ENCODE data around the gene TMEM132A.
A peak's percentile ranks its signal among the peaks of the same experiment; 100 is the strongest.

Gene TMEM132A

DNA sequence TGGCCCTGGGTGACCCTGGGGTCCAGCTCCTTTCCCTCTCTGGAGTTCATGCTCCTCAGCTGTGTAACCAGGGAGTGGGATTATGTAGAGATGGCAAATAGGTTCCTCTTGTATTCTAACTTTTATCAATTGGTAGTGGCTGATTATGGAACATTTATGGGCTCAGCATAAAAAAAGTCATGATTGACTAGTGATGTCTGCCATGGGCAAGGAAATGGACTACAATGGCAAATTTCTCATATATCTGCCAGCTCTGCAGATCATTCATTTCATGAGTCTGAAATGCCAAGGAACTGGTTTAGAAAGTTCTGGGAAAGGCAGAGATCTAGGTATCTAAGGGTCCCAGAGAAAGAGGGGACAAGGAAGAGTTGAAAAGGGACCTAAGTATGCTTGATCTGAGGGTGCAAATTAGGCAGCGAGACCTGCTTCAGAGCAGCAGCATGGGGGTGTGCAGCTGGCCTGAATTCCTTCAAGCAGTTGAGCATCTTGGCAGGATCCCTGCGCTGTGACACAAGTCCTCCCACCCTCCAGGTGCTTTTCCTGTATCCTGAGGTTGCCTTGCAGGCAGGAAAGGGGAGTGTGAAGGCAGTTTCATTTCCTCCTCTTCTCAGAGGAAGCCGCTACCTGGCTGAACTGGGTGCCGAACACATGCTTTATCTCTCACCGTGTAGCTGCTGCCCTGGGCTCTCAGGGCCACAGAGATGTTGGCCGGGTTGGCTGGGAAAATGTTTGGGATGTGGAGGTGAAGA is 17.3 kb downstream of the TMEM132A start:
- DNase-seq = no peak

DNA sequence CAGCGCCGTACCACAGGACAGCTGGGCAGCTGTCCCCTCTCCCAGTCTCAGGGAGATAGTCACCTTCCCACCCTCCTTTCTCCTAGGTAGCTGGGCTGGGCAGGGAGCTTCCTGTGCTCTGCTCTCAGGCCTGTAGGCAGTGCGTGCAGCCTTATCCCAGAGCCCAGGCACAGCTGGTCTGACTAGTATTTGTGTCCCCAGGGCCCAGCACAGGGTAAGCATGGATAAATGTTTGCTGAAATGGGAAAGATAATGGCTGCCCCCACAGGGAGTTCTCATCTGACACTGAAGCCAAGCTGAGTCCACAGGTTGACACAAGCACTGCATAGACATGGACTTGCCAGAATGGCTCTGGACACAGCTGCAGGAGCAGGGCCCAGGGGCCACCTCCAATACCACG is 18.0 kb downstream of the TMEM132A start:
- peak; percentile 79 for DNase-seq

DNA sequence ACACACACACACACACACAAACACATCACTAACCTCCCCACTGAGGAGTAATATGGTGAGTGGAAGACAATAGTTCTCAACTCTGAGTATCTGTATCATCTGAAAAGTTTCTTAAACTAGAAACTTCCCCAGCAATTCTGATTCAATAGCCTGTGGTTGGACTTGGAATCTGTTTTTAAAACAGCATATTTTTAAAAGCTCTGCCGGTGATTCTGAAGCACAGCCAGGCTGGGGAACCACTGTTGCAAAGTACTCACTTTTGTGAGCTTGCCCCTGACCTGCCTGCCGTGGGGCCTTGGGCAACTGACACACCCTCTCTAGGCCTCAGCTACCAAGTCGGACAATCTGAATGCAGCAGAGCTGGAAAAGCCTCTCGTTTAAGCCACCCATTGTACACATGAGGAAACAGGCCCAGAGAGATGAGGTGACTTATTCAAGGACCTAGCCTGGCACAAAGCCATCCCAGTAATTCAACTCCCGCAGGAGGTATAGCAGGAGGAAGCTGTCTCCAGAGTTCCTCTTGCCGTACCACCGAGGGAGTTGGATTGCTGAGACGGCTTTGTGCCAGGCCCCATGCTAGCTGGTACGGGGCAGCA is 18.8 kb downstream of the TMEM132A start:
- DNase-seq = peak; percentile 91

GRCh38 chr11:60944490-60945294 is 20.4 kb downstream of the TMEM132A start:
- DNase-seq = no peak

DNA sequence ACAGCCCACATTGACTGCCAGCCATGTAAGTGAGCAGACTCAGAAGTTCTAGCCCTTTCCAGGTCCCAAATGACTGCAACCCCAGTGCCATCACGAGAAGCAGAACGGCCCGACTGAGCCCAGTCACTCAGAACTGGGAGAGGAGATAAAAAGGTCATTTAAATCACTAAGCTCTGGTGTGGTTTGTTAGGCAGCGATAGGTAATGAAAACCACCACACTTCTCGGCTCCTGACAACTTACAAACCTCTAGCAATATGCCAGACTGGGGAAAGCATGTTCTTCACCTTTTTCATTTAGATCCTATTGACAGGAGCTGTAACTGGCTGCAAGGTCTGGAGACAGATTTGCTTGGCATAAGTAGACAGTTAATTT is 21.0 kb downstream of the TMEM132A start:
- DNase-seq = no peak

- peak; percentile 75 for DNase-seq
These were observed 22.5 kb downstream of the TMEM132A start for GRCh38 chr11:60946601-60947264.

- no peak for DNase-seq
These were observed 23.4 kb downstream of the TMEM132A start for GRCh38 chr11:60947700-60948099.

DNA sequence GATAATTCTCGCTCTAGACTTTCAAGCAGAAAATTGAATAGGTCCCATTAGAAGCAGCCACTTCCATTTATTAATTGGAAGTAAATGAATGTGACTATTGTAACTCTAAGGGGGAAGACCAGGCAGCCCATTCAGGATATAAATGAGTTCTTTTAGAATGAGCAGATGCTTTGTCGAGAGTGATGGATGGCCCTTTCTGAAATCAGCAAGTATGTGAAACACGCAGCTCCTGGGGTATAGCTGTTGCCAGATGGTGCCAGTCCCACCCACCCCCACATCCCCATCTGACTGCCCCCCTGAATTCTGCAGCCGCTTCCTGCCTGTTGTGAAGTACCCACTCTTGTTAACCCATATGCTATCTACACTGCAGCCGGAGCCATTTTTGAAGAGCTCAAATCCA is 24.0 kb downstream of the TMEM132A start:
- no peak for DNase-seq

- no peak for DNase-seq
These were observed 25.8 kb downstream of the TMEM132A start for GRCh38 chr11:60950024-60950423.

DNA sequence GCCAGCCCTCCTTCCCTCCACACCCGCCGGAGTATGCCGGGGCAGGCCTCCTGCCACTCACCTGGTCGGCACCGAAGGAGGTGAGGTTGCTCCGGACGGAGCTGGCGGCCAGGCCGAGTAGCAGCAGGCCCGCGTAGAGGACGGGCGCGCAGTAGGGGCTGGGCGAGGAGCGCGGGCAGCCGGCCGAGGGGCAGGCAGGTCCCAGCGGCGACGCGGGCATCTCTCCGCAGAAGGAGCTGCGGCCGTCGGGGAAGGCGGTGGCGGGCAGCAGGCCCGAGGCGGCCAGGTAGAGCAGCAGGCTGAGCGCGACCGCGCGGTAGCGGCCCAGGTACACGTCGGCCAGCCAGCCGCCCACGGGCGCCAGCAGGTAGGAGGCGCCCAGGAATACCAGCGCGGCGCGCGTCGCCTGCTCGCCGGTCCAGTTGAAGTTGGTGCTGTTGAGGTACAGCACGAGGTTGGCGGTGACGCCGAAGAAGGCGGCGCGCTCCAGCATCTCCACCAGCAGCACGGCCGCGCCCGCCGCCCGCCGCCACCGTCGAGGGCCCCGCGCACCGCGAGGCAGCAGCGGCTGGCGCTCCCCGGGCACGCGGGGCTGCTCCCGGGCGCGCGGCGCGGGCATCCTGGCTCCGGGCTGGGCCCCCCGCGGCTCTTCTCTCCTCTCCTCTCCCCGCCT is 26.8 kb downstream of the TMEM132A start:
- DNase-seq = no peak

DNA sequence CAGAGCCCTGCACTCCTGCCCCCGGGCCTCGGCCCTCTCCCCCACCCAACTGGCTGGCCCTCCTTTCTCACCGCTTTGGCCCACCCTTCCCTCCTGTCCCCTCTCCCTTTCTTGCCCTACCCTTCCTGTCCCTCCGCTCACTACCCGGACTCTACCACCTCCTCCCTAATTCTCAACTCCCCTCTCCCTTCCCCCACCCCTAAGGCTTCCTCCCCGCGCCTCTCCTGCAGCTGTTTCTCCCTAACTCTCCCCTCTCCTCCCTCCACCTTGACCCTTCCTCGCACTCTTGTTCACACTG is 27.3 kb downstream of the TMEM132A start:
- DNase-seq = no peak

DNA sequence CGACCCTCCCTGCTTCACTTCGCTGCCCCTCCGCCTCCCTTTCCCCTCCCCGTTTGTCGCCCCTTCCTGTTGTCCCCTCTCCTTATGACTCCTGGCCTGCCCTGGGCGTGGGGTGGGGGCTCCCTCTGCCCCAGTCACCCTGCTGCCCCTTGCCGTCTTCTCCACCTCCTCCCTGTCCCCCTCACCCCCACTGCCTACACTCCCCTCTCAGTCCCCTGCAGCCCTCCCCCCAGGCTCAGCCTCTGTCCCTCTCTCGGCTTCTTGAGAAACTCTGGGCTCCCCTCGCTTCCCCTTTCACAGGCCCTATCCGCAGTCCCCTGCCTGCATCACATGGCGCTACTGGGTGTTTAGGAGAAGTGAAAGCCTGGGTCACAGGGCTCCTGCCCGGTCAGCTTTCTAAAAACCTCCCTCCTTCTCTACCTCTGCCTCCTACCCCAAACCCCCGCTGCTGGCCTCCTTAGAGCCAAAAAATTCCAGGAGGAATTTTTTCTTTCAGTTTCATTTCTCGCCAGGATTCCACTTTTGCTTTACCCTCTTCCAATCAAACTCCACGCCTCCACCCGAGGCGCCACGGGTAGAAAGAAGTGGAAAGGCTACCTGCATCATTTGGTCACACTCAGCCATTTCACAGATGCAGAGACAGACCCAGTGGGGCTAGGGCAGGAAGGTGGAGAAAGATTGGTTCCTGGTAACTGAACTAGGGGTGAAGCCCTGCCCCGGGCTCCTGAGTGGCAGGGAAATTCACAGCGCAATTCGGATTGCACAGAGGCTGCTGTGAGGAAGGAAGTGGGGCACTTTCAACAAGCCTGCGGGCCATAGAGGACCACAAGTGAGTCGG is 27.9 kb downstream of the TMEM132A start, which contains the start of gene SLC15A3:
SLC15A3 (minus strand) TSS at position 273 of the 838 bp plus-strand sequence. CDS start 625 bp downstream, outside the sequence.
- no peak for DNase-seq

GRCh38 chr11:60952742-60953170 is 28.5 kb downstream of the TMEM132A start:
- no peak for DNase-seq

GRCh38 chr11:60953781-60954180 is 29.5 kb downstream of the TMEM132A start:
- DNase-seq = no peak

DNA sequence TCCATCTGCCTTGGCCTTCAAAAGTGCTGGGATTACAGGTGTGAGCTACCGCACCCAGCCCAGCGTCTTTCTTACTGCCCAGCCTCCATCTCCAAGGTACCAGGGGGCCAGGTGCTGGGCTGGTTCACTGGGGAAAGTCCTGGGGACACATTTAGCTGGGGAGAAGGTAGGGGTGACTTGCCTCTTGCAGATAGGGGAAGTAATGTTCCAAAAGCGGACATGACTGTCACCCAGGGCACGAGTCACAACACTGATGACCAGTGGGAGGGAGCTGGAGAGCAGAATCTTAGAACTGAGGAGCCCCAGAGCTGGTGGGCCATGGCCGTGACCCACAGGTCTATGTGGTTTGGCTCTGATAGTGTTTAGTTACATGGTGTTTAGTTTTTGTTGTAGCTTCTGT is 30.2 kb downstream of the TMEM132A start:
- no peak for DNase-seq

DNA sequence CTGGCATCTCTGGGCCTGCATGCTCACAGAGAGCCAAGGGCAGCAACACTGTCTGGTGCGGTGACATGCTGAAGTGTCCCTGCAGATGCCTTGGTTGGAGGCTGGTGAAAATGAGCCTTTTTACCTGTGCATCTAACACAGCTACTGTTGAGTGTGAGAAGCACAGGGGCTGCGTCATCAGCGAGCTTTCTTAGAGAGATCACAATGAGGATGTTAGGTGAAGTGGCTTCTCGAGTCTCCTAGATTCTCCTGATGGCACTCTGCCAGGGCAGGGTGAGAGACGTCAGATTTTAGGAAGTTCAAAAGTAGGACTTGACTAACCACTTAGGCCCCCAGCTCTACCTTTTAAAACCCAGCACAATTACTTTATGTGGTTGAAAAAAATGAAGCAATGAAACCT is 31.3 kb downstream of the TMEM132A start:
- no peak for DNase-seq

DNA sequence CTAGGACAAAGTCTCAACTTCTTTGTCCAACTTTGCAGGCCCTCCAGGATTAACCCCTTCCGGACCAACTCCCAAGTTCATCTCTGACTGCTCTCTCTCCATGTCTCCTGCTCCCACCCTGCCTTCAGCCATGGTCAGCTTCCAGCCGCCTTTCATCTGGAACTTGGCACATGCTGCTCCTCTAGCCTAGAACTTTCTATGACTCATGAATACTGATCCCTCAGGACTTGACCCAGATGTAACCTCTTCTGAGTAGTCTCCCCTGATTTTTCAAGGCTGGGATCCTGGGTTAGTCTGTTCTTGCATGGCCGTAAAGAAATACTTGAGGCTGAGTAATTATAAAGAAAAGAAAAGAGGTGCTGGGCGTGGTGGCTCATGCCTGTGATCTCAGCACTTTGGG is 32.9 kb downstream of the TMEM132A start:
- DNase-seq = no peak

DNA sequence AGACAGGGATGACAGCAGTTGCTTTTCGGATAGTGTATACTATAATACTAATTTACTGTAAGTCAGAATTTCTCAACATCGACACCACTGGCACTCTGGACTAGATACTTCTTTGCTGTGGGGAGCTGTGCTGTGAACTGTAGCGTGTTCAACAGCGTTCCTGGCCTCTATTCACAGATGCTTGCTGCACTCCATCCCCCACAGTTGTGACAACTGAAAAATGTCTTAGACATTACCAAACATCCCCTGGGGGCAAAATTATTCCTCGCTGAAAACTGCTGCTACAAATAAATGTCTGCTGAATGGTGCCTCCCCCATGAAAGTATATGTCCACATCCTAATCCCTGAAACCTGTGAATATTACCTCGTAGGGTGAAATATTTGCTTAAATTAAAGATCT is 35.2 kb downstream of the TMEM132A start:
- no peak for DNase-seq

GRCh38 chr11:60960405-60960804 is 36.1 kb downstream of the TMEM132A start:
- DNase-seq = no peak

GRCh38 chr11:60964801-60965200 is 40.5 kb downstream of the TMEM132A start:
- DNase-seq = no peak

- no peak for DNase-seq
These were observed 42.6 kb downstream of the TMEM132A start for GRCh38 chr11:60966890-60967289.

GRCh38 chr11:60968223-60968622 is 44.0 kb downstream of the TMEM132A start:
- DNase-seq = no peak
